Lung (tissue), 12 donors: ENCODE data around the gene GALR1. TPM values are rescaled to one million over a fixed set of nuclear protein-coding genes. Genes with fewer than 3 reads are reported as not detected.

Source experiments
- ATAC-seq: fragments of 200-7000 bp; cut with Tn5 transposase; one replicate; pipeline ENCODE4 v1.9.1; 2020; ENCODE audit warnings: moderate number of reproducible peaks; ENCODE audit not compliant: insufficient read depth, low FRiP score
- DNase-seq, 3 donors: peaks; one replicate each; pipeline ENCODE4 v3.0.0-alpha.2; 2013 to 2017
- H3K27ac ChIP-seq, 2 donors: one replicate each; pipeline ENCODE4 v1.5.1; 2013; ENCODE audit warnings: mild to moderate bottlenecking in 2 of 2, moderate library complexity in 2 of 2, control low read depth in 1 of 2, inconsistent platforms in 1 of 2, low read depth in 1 of 2, low read length in 1 of 2
- H3K27me3 ChIP-seq, 3 donors: one replicate each; pipeline ENCODE4 v1.5.1; 2013; ENCODE audit warnings: low read length in 2 of 3; ENCODE audit not compliant: control insufficient read depth in 3 of 3, insufficient read depth in 3 of 3
- H3K36me3 ChIP-seq, 4 donors: one replicate each; pipeline ENCODE4 v1.5.1; 2013; ENCODE audit warnings: low read length in 4 of 4, mild to moderate bottlenecking in 1 of 4, moderate library complexity in 1 of 4; ENCODE audit not compliant: control insufficient read depth in 4 of 4, insufficient read depth in 4 of 4
- H3K4me1 ChIP-seq, 5 donors: one replicate each; pipeline ENCODE4 v1.5.1; 2013; ENCODE audit warnings: low read length in 5 of 5, mild to moderate bottlenecking in 2 of 5, moderate library complexity in 1 of 5; ENCODE audit not compliant: control insufficient read depth in 5 of 5, insufficient read depth in 5 of 5
- H3K4me3 ChIP-seq: one replicate; pipeline ENCODE4 v1.5.1; 2013; ENCODE audit warnings: mild to moderate bottlenecking, control low read depth, moderate library complexity
- H3K9ac ChIP-seq, 2 donors: one replicate each; pipeline ENCODE4 v1.5.1; 2013; ENCODE audit warnings: low read length in 2 of 2, control low read depth in 1 of 2; ENCODE audit not compliant: insufficient read depth in 1 of 2
- H3K9me3 ChIP-seq, 4 donors: one replicate each; pipeline ENCODE4 v1.5.1; 2013; ENCODE audit warnings: low read length in 3 of 4, mild to moderate bottlenecking in 1 of 4, moderate library complexity in 1 of 4; ENCODE audit not compliant: control insufficient read depth in 4 of 4, insufficient read depth in 3 of 4
- WGBS, 2 donors: extraction: QIAGEN DNeasy Blood & Tissue Kit; methylation state at CpG; one replicate each; pipeline ENCODE4 v1.1.7; 2013; 5-methylcytosine and 5-hydroxymethylcytosine counted together
- polyA plus RNA-seq, 2 donors: library from polyadenylated mRNA; stranded (reverse); fragments of 200-250 nt; gene quantifications; one replicate each; pipeline ENCODE4 v1.2.1, GENCODE V29; 2013
- total RNA-seq, 2 donors: library from RNA; depleted of rRNA in 1 of 2; stranded (reverse); fragments of >200 nt in 1 of 2; gene quantifications; one replicate each; pipeline ENCODE4 v1.2.1, GENCODE V29; 2014 to 2021
- TF ChIP-seq, protein P1 (sequence below): IDR thresholded peaks from 2 replicates; pipeline ENCODE4 v1.5.1; 2012; ENCODE audit warnings: mild to moderate bottlenecking; ENCODE audit errors: control extremely low read depth, extremely low read depth
- donor health status: control.
- donor health status: control.
- donor health status: Bipolar disorder and iron deficiency.
- donor health status: healthy.
- donor health status: DM: yes; HTN: yes; CAD: no.

GALR1 gene
- total and polyA plus RNA-seq, 4 donors: under 0.01 to 0.03 TPM; not detected in 2

DNA sequence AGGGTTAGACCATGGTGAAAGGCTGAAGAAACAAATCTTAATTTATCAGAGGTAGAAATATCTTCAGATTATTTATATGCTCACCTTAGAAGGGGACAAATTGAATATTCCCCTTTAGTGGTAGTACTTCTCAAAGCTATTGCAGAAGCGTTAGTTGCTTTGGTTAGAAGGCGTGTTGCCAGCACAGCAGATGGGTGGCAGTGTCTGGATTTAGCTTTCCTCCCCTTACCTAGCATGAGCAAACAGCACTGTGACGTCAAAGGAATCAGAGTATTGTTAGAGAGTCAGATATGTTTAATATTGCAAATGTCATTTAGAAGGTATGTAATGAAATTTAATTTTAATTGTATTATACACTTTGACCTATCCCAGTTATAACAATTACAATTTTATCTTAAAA lies 27.2 kb upstream of the GALR1 start:
- Histone ChIP-seq H3K27ac (no peak overlapping the region), H3K36me3 (no peaks in the 10 kb centered on the region), H3K27me3 (peaks cover 0 to 3% (median 0%) of the 10 kb centered on the region in 3 donors), H3K4me3 (no peak overlapping the region), H3K9ac (no peak overlapping the region), H3K4me1 (peaks cover 0 to 1% (median 0%) of the 10 kb centered on the region in 5 donors), H3K9me3 (no peaks in the 10 kb centered on the region)
- DNase-seq (no peak), ATAC-seq (no peak)
- WGBS, 2 donors: 48 to 92% methylated on average over 3 of the region's 3 CpGs
- TF ChIP-seq, protein P1, sequence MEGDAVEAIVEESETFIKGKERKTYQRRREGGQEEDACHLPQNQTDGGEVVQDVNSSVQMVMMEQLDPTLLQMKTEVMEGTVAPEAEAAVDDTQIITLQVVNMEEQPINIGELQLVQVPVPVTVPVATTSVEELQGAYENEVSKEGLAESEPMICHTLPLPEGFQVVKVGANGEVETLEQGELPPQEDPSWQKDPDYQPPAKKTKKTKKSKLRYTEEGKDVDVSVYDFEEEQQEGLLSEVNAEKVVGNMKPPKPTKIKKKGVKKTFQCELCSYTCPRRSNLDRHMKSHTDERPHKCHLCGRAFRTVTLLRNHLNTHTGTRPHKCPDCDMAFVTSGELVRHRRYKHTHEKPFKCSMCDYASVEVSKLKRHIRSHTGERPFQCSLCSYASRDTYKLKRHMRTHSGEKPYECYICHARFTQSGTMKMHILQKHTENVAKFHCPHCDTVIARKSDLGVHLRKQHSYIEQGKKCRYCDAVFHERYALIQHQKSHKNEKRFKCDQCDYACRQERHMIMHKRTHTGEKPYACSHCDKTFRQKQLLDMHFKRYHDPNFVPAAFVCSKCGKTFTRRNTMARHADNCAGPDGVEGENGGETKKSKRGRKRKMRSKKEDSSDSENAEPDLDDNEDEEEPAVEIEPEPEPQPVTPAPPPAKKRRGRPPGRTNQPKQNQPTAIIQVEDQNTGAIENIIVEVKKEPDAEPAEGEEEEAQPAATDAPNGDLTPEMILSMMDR: no peak

- WGBS, 2 donors: 81 to 84% methylated on average over 5 of the region's 5 CpGs
These were observed 26.4 kb upstream of the GALR1 start for GRCh38 chr18:77223221-77223639.

DNA sequence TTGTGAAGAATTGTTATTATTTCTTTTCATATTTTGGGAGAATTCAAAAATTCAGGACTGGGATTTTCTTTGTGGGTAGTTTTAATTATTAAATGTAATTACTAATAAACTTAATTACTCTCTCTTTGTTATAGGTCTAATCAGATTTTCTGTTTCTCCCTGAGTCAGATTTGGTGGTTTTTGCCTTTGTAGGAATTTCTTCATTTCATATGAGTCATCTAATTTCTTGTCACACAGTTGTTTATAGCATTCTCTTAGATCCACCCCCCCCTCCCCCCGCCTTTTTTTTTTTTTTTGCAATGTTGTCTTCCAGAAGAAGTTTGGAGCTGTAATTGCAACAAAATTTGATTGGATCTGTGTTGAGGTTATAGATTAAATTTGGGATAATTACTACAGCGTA lies 26.0 kb upstream of the GALR1 start:
- no peak overlapping the region for H3K27ac ChIP-seq
- no peak for ATAC-seq
- 59 to 77% methylated on average over 1 to 2 of the region's 2 CpGs for WGBS, 2 donors

More at GRCh38 chr18:77223221-77223639, 26.4 kb upstream of the GALR1 start:
- no peaks in the 10 kb centered on the region for H3K36me3 ChIP-seq
- no peak for DNase-seq
- no peak overlapping the region for H3K9ac ChIP-seq
- H3K9me3 ChIP-seq: no peaks in the 10 kb centered on the region
- no peak for ATAC-seq
- peaks cover 0 to 3% (median 0%) of the 10 kb centered on the region in 3 donors for H3K27me3 ChIP-seq
- TF ChIP-seq, protein P1: no peak
- no peak overlapping the region for H3K27ac ChIP-seq
- no peak overlapping the region for H3K4me3 ChIP-seq
- peaks cover 0 to 1% (median 0%) of the 10 kb centered on the region in 5 donors for H3K4me1 ChIP-seq

More for the DNA sequence above, 26.0 kb upstream of the GALR1 start:
- TF ChIP-seq, protein P1: no peak
- H3K9me3 ChIP-seq: no peaks in the 10 kb centered on the region
- H3K27me3 ChIP-seq: peaks cover 0 to 3% (median 0%) of the 10 kb centered on the region in 3 donors
- no peak for DNase-seq
- no peak overlapping the region for H3K9ac ChIP-seq
- H3K4me1 ChIP-seq: peaks cover 0 to 1% (median 0%) of the 10 kb centered on the region in 5 donors
- no peaks in the 10 kb centered on the region for H3K36me3 ChIP-seq
- H3K4me3 ChIP-seq: no peak overlapping the region
